Epithelial cell of proximal tubule (primary cell): ENCODE data around the gene LOC128125822.
A peak's percentile ranks its signal among the peaks of the same experiment; 100 is the strongest.

Experiments used
- DNase-seq: peaks from one replicate; pipeline ENCODE4 v3.0.0-alpha.2; 2011; ENCODE audit warnings: low read depth
- H3K4me3 ChIP-seq: 2 replicates; pipeline ENCODE4 v1.5.1; 2011; ENCODE audit warnings: low read depth, mild to moderate bottlenecking, low read length
- TF ChIP-seq, protein P1 (sequence below): conservative IDR thresholded peaks from 2 replicates; pipeline ENCODE4 v1.5.1; 2012; ENCODE audit warnings: low read depth, mild to moderate bottlenecking, low read length

LOC128125822 gene

DNA sequence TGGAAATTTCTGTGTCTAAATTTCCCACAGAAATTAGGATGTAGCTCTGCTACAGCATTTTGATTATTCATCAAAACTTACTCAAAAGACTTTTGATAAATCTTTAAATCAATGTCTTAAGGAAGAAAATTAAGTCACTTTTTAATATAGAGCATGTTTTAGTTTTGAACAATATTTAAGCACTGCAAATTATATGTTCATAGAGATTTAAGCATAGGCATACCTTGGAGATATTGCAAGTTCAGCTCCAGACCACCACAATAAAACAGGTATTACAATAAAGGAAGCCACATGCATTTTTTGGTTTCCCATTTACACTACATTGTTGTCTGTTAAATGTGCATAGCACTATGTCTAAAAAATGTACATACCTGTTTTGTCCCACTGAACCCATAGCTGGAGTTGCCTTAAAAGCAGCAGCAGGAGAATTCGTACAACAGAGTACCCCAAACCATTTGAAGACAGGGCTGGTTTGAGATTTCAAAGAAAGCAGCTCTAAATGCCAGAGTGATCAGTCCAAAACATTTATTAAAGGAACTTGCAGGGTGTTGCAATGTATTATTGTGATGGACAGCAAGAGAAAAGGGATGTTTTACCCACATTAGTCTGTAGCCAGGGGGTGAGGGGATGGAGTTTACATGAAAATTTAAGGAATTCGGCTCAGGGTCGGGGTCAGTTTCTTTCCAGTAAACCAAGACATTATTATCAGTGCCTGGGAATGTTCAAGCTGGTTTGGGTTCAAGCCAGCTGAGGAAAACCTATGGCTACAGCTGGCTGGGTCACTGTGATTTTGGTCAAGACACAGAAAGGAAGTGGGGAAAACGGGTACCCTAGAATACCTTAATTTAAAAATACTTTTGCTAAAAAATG, 6.3 kb upstream of the LOC128125822 start:
- H3K4me3 ChIP-seq = no peak overlapping the region
- DNase-seq = no peak
- TF ChIP-seq, protein P1, sequence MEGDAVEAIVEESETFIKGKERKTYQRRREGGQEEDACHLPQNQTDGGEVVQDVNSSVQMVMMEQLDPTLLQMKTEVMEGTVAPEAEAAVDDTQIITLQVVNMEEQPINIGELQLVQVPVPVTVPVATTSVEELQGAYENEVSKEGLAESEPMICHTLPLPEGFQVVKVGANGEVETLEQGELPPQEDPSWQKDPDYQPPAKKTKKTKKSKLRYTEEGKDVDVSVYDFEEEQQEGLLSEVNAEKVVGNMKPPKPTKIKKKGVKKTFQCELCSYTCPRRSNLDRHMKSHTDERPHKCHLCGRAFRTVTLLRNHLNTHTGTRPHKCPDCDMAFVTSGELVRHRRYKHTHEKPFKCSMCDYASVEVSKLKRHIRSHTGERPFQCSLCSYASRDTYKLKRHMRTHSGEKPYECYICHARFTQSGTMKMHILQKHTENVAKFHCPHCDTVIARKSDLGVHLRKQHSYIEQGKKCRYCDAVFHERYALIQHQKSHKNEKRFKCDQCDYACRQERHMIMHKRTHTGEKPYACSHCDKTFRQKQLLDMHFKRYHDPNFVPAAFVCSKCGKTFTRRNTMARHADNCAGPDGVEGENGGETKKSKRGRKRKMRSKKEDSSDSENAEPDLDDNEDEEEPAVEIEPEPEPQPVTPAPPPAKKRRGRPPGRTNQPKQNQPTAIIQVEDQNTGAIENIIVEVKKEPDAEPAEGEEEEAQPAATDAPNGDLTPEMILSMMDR = no peak

DNA sequence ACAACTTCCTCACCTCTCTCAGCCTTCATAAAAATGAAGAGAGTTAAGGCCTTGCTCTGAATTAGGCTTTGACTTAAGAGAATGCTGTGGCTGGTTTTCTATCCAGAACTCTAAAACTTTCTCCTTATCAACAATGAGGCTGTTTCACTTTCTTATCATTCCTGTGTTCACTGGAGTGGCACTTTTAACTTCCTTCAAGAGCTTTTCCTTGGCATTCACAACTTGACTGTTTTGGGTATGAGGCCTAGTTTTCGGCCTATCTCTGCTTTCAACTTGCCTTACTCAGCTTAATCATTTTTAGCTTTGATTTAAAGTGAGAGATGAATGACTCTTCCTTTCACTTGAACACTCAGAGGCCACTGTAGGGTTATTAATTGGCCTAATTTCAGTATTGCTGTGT, 4.3 kb upstream of the LOC128125822 start:
- TF ChIP-seq, protein P1 = no peak
- no peak for DNase-seq
- no peak overlapping the region for H3K4me3 ChIP-seq

DNA sequence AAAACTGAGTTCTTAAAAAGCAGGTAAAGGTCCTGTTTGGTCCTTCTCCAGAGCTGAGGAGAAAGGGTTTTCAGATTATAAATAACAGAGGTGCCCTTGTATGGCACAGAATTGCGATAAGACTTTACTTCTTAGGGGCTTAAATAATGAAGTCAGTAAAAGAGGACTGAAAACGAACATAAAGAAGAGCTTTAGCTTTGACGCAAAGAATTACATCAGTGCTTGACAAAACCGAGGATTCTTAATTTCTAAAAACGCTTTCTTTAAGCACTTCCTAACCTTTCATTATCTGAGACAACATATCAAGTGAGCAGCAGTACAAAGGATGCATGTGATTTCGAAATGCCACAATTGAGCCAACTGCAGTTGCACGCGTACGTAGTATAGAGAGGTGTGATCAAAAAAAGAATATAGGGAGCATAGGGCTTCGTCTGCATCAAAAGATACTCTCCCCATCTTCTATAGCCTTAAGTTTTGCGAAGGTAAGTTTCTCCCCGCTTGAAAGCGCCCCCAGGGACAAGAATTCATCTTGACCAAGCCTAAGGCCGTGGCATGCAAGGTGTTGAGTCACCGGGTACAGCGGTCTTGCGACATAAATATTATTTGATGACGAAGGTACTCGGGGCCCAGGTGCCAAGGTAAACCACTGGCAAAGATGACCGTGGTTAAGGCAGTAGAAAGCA, 778 bp upstream of the LOC128125822 start:
- peak overlapping the region; percentile 85 for H3K4me3 ChIP-seq
- TF ChIP-seq, protein P1 = peak; percentile 15
- DNase-seq = peak; percentile 79

DNA sequence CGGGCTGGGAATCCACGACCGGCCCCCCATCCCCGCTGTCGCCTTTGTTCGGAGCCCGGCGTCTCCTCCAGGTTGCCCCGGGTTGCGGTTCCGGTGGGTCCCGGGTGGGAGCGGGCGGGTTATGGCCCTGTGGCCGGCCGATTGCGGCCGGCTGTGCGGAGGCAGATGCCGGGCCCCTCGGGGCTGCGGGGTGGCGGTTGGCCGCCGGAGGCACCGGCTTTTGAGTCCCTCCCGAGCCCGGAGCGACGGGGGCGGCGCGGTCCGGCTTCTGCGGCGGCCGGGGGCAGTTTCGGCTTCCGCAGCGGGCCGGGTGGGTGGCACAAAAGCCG, 431 bp downstream of the LOC128125822 start:
- peak overlapping the region; percentile 85 for H3K4me3 ChIP-seq
- no peak for DNase-seq
- TF ChIP-seq, protein P1 = no peak

DNA sequence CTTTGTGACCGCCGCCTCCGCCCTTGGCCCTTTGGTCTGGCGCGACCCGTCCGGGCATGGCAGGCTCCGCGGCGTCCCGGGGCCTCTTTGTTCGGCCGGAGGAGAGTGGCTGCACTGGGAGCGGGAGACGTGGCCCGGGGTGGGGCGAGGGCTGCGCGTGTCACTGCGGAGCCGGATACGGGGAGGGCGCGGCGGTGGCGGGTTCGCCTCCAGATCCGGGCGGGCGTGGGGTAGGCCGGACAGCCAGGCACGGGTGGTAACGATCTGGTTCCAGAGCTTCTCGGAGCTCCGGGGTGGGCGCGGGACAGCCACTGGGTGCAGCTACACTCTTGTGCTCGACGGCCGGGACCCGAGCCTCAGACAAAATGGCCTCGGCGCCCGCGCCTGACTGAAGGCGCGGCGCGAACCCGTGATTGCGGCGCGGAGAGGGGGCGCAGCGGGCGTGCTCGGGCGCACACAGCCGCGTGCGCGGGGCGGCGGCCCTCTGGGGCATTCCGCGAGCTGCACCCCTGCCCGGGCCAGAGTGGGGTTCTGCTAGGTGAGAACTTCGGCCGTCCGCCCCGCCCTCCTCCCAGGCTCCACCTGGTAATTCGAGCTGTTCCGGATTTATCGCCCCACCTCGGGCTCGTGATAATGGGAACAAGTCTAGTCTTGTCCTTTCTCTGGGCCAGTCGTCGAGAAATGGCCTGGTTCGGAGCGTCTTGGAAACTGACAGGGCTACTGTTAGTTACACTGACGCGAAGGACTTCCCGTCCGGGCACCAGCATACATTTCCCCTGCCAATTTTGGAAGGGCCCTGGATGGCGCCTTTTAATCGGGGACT, 1.0 kb downstream of the LOC128125822 start:
- TF ChIP-seq, protein P1 = no peak
- H3K4me3 ChIP-seq = peak overlapping the region; percentile 85
- DNase-seq = no peak

DNA sequence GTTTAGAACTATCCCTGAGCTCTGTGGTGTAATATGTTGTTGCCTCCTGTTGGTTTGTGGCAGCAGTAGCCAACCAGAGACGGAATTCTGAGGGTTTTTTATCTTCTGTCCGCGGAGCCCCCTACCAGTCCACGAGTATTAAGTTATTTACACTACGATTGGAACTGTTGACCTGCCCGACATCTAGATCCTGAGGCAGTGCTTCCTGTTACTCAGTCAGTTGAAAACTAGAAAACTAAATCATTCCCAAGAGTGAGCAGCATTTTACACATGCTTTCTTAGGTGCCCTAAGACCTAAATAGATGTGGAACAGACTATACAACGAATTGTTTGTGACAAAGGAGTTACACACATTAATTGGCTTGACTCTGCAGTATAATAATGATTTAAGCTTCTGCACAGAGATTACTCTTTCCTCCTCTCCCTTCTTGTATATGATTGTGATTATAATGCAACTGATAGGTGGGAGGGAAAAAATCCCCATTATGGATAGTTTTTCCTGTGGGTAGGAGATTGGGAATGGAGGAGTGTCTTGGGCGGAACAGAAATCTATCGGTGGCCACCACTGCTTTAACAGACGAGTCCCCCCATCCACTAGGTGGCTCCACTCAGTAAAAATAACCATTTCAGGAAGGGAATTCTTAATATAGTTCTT, 1.7 kb downstream of the LOC128125822 start:
- no peak for DNase-seq
- H3K4me3 ChIP-seq = peak overlapping the region; percentile 85
- TF ChIP-seq, protein P1 = peak; percentile 80
